GM21737 (cell line): ENCODE measurements around the gene MTG1.
"Not testable (repeated sequence)": the region's sequence is repeated elsewhere in the genome, so short reads cannot be mapped to it uniquely, and the experiment has no call there.

Source experiments
- ATAC-seq: cut with Tn5 transposase; IDR thresholded peaks from one replicate; pipeline ENCODE4 v1.9.1; 2021; ENCODE audit warnings: mild to moderate bottlenecking, moderate library complexity; ENCODE audit not compliant: unreplicated experiment

The MTG1 gene

DNA sequence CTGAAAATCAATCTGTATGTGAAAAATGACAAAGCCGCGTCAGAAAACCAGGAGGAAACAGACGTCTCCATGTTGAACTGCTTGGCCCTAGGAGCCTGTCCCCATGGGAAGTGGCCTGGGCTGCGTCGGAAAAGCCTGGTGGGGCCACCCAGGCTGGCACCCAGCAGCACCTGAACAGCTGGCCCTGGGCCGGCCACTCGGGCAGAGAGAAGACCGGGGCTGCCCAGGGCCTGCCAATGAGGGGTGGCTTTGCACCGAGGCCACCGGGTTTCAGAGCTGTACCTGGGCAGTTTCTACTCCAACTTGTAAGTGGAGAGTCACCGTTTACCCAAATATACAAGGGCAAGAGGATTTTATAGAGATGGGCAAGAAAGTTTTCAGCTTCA is 35.0 kb upstream of the MTG1 start:
- no peak for ATAC-seq

DNA sequence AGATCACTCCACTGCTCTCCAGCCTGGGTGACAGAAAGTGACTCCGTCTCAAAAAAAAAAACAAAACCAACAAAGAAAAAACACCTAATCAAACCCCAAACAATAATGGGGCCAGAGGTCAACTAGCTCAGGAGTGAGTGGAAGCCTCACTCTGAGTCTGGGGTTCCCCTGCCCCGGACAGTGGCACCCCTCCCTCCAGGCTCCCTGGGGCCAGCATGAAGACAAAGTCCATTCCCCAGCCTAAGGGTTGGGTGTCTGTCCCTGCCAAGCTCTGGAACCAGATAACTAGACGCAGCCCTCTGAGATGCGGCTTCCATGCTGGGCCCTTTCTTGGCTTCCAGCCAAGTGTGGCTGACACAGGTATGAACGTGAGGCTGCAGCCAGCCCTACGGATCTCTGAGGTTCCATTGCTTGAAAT is 34.4 kb upstream of the MTG1 start:
- ATAC-seq = no peak

DNA sequence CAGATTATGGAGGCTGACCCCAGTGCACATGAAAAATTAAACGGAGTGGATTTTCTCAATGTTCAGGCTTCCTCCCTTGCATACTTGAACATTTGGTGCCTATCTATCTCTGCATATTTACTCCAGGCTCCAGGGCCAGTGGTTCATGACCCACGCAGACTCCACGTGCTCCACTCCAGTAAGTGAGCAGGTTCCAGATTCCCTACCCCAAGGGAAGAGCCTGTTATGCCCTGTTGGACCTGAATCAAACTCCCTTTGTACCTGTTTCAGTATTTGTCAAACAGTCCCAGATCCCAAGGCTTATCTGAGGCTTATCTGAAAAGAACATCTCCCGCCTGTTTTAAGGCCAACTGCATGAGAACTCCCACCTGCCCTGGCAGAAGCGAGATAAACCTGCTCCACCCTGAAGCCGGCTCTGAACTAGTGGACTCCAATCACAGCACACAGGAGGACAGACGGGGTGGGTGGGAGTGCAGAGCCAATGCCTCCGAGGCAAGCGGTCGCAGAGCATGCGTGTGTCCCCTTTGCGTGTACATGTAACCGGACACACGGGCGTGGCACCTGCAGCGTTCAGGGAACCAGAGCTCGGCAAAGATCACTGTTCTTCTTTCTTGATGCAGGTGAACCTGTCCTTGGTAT is 33.9 kb upstream of the MTG1 start:
- no peak for ATAC-seq

DNA sequence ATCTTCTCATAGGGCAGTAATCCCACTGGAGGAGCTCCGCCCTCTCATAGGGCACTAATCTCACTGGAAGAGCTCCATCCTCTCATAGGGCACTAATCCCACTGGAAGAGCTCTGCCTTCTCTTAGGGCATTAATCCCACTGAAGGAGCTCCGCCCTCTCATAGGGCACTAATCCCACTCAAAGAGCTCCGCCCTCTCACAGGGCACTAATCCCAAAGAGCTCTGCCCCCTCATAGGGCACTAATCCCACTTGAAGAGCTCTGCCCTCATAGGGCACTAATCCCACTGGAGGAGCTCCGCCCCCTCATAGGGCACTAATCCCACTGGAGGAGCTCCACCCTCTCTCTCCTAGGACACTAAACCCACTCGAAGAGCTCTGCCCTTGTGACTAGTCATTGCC is 32.7 kb upstream of the MTG1 start:
- no peak for ATAC-seq

DNA sequence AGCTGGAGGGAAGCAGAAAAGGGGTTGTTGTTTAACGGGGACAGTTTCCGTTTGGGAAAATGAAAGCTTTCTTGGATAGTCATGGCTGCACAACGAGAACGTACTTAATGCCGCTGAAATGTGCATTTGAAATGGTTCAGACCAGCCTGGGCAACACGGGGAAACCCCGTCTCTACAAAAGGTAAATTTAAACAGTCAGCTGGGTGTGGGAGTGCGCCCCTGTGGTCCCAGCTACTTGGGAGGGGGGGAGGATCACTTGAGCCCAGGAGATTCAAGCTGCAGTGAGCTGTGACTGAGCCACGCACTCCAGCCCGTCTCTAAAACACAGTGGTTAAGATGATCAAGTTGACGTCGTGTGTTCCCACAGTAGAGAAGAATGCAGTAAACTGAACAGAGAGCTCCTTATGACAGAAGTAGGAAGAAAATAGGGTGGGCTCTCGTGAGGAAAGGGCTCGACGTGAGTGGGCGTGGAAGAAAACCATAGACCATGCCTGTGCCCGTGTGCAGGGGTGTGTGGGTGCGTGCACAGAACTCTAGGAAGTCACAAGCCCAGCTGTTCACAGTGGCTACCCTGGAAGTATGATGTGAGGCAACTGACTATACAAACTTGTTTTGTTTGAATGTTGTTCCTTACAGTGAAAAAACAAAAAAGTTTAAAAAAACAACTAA is 32.0 kb upstream of the MTG1 start:
- ATAC-seq = no peak

DNA sequence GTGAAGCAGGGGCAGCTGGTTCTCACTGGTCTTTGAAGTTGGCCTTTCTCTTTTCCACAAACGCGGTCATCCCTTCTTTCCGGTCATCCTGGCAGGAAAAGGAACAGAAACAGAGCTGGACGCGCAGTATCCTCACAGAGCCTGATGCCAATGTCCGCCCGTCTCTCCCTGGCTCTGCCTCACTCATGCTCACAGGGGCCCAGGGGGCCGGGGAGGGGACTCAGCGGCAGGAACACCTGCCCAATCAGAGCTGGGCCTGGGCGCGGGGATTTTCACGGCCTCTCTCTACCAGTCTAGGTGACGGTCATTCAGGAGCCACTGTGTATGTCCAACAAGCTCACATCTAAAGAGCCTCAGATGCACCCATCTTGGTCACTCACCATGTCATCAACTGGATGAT is 31.1 kb upstream of the MTG1 start:
- ATAC-seq = no peak

DNA sequence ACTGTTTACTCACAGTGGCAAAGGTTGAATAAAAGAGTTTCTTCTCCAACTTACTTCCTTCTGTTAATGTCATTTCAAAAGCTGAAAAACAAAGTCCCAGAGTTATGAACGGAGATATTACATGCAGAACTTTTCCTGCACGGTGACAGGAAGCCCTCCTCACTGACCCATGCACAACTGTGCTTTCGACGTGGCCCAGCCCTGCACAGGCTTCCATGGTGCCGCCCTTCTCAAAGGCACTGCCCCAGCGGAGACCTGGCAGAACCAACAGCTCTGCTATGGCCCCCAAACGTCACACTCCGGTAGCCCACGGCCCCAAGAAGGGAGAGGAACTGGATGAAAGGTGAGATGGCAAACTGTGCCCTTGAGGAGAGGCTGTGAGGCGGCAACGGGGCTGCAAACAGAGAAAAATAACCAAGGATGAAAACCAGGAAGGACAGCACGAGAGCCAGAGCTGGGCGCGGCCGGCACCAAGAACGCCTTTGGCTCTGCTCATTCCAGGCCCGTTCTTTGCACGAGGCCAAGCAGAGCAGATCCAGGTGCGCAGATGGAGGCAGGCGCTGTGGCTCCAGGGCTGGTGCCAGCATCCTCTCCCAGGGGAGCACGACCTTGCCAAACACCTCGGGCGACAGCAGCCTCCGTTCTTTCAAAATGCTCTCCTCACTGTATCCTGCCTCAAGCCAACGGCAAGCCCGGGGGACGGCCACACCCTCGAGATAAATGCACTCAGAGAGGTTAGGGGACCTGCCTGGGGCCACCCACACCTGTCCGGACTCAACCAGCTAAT is 29.1 kb upstream of the MTG1 start:
- ATAC-seq = no peak

DNA sequence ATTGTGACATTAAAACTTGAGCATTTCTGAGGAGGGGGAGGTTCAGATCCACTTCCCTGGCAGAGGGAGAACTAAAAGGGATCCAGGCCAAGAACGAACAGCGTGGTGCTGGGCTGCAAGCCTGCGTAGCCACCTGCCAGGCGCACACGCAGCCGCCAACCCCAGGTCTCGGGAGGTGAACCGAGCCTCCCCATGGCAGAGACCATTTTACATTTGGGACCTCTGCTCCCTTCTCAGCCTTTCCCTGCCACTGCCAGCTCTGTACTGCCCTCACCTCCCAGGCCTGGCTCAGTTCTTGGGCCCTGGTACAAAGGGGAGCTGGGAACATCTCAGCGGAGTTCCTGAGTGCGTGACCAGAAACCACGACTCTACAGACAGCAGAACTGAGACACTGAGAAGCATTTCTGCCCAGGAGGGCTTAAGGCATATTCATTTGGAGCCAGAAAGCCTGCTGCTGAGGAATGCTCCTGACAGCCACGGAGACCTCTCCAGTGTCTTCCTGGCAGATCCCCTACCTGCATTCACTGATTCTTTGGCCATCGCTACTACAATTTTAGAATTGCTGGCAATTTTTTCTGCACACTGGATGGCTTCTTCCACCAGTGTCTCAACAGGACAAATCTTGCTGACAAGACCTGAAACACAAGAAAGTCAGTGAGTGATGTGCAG is 28.4 kb upstream of the MTG1 start:
- no peak for ATAC-seq

DNA sequence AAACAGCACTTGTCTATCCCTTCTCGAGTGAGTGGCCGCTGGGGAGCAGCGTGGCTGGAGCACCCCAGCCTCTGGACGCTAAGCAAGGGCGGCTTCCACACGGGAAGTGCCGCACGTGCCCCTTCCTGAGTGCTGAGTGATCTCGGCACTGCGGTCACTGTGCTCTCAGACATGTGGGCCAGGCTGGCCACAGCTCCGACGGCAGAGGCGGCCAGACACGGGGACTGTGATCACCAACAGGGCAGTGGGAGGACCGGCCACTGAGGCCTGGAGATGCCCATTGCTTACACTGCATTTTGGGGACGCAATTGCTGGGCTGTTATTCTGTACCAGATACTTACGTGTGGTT is 27.9 kb upstream of the MTG1 start:
- no peak for ATAC-seq

DNA sequence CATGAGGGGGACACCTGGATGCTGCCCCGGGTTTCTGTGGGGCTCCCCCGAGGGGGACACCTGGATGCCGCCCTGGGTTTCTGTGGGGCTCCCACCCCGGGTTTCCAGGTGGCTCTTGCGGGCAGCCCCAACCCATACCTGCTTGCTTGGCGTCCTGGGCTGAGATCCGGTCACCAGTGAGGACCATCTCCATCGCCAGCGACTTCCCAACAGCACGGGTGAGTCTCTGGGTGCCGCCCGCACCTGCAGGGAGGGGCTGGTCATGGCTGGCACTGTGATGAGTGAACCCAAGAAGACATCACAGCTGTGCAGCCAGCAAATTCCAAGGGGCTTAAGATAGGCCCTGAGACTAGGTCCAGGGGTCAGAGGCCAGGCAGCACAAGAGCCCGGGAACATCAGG is 27.2 kb upstream of the MTG1 start:
- ATAC-seq = no peak

DNA sequence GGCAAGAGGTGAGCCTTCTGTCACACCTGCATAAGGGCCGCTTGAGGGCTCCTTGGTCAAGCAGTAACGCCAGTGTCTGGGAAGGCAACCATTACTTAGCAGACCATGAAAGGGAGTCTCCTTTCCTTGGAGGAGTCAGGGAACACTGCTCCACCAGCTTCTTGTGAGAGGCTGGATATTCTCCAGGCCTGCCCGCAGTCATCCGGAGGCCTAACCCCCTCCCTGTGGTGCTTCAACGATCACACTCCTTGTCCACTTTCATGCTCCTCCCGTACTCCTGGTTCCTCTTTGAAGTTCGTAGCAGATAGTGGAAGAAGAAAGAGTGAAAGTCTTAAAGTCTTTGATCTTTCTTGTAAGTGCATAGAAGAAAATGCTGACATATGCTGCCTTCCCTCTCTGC is 26.5 kb upstream of the MTG1 start:
- ATAC-seq = not testable (repeated sequence)

DNA sequence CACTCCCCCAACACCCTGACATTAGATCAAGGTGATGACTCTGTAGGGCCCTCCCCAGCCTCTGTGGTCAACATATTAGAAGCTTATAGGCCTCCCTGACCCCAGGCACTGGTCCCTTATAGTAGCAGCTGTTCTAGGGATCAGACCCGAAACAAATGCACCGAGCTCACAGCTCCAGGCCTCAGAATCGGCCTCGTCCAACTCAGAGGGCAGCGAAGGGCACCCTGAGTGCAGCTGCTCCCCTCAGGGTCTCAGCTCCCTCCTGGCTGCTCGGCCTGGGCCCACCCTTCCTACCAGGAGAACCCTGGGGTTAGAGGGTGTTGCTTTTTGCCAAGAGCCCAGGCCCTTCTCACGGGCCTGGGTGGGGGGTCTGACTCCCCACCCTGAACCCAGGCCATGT is 25.8 kb upstream of the MTG1 start:
- ATAC-seq = no peak

DNA sequence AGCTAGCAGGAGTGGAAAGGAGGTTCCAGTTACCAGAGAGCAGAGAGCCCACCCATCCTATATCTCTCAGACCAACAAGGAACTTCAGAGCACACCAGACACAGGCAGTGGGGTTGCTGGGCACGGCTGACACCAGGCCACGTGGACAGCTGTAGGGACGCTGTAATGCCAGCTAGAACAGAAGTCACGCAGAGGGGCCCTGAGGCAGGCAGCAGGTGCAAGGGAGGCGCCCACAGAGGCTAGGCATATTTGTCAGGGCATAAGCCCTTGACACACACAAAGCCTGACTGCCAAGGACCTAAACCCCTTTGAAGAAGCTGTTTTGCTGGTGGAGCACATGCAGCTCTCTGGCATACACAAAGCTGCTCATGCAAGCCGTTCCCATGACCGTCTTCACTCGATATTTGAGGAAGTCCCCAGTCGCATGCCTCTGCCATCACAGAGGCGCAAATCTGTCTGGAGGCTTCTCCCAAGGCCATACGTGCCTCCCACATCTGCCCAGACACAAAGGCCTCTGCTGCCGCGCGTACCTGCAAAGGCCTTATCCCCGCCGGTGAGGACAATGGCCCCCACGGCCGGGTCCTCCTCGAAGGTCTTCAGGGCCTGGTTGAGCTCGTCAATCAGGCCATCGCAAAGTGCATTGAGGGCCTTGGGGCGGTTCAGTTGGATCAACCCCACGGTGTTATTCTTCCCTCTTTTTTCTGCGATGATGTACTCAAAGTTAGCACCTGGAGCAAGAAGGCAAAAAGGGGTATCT is 23.7 kb upstream of the MTG1 start:
- ATAC-seq = no peak

DNA sequence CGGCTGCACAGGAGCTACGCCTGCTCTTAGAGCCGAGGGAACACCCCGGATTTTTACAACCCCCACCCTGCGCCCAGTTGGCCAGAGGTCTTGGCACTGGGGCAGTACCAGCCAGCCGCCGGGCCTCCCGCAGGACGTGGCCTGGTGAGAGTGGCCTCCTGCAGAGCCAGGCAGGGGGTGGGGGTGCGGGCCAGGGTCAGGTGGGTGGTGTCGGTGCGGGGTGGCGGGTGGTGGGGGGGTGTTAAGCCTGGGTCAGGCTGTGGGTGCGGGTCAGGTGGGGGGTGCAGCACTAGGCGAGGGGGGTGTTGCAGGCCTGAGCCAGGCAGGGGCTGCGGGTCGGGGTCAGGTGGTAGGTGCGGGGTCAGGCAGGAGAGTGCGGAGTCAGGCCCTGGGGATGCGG is 21.4 kb upstream of the MTG1 start:
- ATAC-seq = no peak

DNA sequence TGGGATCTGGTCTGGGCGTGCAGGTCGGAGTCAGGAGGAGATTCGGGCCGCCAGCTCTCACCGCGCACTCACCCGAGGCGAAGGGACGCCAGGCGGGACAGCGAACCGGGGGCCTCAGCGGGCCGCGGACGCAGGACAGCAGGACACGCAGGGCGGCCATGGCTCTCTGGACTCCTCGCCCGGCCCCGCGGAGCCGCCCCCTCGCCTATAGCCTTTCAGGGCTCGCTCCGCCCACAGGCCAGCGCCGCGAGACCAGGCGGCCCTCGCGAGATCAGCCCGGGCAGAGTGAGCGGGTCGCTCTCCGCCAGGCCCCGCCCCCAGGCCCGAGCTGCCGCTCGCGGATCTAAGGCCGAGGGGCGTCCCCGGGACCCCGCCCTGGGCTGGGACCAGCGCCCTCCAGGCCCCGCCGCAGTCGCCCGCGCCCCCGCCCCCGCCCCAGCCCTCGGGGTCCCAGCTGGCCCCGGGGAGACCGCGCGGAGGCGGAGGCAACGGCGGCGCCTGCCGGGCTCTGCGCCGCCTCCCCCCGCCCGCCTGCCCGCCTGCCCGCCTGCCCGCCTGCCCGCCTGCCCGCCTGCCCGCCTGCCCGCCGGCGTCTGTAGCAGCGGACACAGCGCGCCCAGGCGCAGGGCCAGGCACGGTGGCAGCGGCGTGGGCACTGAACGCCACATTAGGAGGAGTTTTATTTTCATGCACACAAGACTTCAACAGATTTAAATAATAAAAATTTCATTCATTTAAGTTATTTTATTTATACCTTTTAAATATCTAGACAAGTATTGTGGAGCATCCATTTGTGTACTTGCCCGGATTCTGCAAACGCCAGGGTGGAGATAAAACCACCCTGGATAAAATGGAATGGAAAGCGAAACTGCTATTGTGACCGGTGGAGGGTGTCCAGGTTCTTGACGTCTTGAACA is 20.5 kb upstream of the MTG1 start, which contains the start of gene ECHS1:
Gene ECHS1, minus strand, starts transcription at position 181 of the 917 bp plus-strand sequence. Its CDS starts 21 bp downstream, at position 160.
- ATAC-seq = peak; percentile 94

DNA sequence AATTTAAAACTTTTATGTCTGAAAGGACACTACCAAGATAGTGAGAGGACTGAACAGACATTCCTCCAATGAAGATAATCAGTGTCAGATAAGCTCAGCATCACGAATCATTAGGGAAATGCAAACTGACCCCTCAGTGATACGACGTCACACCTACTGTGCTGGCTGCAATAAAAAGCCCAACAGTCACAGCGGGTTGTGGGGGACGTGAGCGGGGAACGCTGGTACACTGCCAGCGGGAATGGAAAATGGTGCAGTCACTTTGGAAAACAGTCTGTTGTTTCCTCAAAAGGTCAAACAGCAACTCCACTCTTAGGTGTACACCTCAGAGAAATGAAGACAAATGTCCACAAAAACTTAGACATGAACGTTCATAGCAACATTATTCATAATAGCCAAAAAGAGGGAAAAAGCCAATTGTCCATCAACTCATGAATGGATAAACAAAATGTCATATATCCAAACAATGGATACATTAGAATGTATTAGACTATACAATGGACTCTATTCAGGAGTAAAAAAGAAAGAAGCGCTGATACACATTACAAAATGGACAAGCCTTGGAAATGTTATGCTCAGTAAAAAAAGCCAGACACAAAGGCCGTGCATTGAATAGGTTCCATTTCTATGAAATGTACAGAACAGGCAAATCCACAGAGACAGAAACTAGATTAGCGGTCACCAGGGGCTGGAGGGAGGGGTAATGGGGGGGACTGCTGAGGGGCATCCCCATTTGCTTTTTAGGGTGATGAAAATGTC is 18.4 kb upstream of the MTG1 start:
- ATAC-seq = no peak

DNA sequence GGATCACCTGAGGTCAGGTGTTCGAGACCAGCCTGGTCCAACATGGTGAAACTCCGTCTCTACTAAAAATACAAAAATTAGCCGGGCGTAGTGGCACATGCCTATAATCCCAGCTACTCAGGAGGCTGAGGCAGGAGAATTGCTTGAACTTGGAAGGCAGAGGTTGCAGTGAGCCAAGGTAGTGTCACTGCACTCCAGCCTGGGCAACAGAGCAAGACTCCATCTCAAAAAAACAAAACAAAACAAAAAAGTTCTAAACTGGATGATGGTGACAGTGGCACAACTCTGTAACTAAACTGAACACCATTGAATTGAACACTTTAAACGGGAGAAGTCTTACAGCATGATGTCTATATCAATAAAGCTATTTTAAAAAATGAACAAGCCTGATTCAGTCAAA is 17.8 kb upstream of the MTG1 start:
- not testable (repeated sequence) for ATAC-seq

DNA sequence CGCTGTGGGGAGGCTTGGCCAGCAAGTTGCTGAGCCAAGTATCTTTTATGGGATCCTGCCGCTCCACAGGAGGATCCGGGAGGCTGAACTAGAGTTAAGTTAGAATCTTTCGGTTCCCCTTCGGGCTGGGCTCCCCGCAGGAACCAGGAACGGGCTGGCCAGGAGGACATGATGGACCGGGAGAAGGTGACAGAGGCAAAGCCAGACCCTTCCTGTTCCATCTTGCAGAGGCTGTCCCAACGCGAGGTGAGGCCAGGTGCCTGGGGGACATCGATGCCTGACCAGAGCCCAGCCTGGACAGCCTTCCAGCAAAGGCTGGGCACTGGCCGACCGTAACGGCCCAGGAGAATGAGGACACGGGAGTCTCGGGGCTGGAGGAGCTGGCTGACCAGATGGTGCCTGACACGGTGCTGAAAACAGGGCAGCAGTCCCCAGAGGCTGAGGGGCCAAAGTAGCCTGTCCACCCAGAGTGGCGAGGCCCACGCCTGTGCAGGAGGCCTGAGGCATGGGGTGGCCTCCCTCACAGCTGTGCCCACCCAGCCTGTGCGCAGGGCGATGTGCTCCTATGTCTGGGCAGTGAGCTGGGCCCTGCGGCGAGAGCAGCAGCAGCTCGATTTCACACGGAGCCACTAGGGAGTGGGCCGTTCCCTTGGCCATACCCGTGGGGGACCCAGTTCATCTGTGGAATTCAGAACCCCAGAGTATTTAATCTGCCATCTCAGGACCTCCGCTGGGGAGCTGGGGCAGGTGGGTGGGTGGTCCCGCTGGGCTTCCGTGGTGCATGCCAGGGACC is 16.7 kb upstream of the MTG1 start:
- no peak for ATAC-seq
